ENCODE measurements around the gene RYR3.

GRCh38 chr15:33866101-33866737, 555.5 kb downstream of the RYR3 start:
- TF ChIP-seq CTCF (conservative IDR thresholded peaks at IDR 0.05 in 1 of 2, IDR thresholded peaks at IDR 0.05 in 1 of 2; ENCODE audit: low read depth in 1 of 2, low read length in 2 of 2) (no peak), EZH2 (IDR thresholded peaks at IDR 0.05; ENCODE audit: low read length, missing control alignments) (no peak)
